GM12874 (cell line): ENCODE data around the gene LHFPL3.

Experiments
- TF ChIP-seq, protein P1 (sequence below): IDR thresholded peaks from 2 replicates; pipeline ENCODE4 v1.5.1; 2011; ENCODE audit warnings: low read depth, mild to moderate bottlenecking, control low read depth, low read length, moderate library complexity; ENCODE audit not compliant: insufficient read depth

Gene LHFPL3

DNA sequence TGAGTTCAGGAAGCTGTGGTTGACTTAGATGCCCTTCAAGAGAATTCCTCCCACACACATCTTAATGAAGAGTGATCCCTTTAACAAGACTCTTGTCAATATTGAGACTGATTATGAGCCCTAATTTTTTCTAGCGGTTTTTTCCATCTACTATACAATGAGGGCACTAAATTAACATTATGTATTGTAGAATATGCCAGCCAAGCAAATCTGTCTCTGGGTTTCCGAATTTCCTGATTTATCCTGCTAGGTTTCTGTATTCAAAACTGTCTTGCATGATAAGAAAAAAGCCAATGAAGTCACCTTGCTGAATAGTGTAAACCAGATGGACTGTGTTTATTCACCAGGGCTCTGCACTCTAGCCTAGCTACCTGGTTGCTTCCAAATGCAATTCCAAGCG, 461.4 kb downstream of the LHFPL3 start:
- TF ChIP-seq, protein P1, sequence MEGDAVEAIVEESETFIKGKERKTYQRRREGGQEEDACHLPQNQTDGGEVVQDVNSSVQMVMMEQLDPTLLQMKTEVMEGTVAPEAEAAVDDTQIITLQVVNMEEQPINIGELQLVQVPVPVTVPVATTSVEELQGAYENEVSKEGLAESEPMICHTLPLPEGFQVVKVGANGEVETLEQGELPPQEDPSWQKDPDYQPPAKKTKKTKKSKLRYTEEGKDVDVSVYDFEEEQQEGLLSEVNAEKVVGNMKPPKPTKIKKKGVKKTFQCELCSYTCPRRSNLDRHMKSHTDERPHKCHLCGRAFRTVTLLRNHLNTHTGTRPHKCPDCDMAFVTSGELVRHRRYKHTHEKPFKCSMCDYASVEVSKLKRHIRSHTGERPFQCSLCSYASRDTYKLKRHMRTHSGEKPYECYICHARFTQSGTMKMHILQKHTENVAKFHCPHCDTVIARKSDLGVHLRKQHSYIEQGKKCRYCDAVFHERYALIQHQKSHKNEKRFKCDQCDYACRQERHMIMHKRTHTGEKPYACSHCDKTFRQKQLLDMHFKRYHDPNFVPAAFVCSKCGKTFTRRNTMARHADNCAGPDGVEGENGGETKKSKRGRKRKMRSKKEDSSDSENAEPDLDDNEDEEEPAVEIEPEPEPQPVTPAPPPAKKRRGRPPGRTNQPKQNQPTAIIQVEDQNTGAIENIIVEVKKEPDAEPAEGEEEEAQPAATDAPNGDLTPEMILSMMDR: no peak

DNA sequence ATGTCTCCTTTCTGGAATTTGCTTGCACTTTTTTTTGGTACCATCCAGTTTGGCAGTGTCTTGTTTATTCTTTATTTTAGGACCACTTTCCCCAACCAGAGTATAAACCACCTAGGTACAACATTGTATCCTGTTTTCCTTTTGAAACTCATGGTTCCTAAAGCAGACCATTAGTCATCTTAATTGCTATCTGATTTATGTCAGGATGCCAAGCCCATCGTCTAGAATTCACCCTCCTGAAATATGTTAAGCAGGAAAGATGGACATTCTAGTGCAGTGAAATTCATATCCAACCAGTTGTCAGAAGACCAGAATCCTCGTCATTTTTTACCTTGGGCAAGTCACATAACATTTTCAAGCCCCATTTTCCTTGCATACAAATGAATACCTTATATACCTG, 462.0 kb downstream of the LHFPL3 start:
- TF ChIP-seq, protein P1: no peak

DNA sequence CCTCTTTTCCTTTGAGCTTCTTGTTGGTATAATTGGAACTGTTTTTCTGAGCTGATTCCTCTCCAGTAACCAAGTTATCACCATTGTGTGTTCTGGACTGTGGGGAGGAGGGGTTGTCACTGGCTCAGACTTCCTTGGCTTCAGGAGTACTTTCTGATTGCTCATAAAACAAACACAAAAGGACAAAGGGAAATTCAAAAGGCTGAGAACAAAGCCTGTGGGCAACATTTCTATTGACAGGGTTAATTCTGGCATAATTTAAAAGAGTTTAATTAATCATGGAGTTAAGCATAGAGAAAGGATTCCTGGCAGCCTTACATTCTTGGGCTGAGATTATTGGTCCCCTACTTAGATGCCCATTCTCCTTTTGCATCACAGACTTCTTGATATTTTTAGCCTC, 462.7 kb downstream of the LHFPL3 start:
- TF ChIP-seq, protein P1: no peak

DNA sequence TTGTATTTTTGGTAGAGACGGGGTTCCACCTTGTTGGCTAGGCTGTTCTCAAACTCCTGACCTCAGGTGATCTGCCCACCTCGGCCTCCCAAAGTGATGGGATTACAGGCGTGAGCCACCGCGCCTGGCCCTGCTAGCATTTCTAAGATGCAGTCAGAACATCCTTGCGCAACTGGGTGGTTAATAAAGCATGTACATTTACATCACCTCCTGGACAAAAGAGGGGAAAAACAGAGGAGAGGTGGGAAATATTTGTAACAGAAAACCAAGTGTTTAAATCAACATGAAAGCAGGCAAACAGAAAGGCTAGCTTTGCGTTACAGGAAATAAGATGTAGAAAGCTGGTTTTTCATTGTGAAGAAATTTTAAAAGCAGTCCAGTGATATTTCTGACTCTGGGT, 464.7 kb downstream of the LHFPL3 start:
- TF ChIP-seq, protein P1: no peak

DNA sequence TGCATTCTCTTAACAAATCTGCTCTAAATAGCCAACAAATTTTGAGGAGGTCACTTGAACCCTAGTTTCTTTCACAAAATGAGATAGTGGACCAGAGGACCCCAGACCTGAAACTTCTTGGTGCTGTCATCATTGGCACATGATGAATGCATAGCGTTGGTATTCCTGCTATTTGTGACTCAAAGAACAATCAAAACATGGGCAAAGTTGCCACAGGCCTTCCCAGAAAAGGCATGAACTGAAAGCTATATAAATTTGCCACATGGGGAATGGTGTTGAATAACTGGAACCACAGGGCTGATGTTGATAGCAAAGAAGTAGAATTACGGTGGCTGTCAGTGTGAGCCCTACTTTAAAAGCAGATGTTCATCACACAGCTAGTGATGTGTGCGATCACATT, 465.8 kb downstream of the LHFPL3 start:
- TF ChIP-seq, protein P1: no peak

DNA sequence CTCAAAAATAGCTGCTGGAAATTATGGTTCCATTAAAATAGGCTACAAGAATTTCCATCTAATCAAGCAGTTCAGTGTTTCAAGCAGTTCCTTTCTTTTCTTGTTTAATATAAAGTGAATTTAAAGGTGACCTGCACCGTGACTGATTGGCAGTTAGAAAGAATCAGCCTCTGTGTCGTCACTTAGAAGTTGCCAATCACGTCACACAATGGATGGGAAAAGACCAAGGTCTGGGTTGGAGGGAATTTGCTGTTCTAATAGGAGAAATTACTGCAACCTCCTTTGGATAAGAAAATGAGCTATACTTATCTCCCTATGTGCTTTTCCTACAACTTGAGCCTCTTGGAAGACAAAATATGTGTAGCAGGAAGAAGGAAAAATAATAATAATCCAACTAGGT, 466.2 kb downstream of the LHFPL3 start:
- TF ChIP-seq, protein P1: no peak

DNA sequence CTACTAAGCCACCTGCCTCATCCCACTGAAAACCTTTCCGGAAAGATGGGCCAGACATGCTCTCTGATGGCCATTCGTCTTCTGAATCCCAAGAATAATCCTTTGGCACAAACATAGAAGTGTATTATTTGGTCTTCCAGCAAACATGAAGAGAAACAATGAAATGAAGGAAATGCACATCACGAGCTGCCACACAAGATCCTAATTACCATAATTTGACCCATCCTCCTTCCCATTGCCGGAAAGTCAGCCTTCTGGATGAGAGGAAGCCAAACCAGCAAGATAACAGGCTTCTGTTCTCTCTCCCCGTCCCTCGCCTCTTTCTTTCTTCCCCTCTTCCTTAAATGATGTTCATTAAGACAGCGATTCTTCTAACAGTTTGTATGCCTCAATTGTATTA, 466.7 kb downstream of the LHFPL3 start:
- TF ChIP-seq, protein P1: no peak

DNA sequence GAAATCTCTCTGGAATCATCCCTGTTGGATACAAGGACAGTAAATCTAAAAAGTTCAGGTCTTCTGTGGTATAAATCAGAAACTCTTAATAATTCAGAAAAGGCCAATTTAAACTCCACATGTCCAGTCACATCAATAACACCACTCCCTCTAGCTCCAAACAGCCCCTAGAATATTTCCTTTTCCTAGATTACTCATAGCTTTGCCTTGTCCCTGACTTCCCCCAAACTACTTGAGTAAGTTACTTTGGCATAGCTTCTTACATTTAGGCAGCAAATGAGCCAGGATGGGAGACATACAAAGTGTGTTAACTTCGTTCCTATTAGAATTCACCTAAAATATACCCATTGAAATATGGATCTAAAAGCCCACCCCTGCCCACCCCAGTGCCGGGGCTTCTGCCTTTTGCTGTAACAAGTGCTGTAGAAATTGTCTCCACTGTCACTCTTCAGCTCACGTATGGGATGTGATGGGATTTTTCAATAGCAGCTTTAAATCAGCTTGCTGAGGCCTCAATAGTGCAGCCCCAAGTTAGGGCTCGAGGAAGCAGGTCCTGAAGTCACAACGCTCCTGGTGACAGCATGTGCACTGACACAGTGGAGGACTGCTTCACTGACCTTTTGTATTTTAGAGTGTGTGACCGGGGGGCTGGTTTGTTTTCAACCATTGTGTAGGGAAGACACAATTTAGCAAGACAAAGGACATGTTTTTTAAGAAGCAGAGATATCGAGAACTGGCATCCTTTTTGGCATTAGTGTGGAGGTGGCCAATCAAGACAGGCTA, 467.4 kb downstream of the LHFPL3 start:
- TF ChIP-seq, protein P1: no peak
